Stomach (tissue), 9 donors: Measurements from ENCODE around the gene GREB1. TPM values are rescaled to one million over a fixed set of nuclear protein-coding genes. Genes with fewer than 3 reads are reported as not detected.

ENCODE experiments used
- DNase-seq, 2 donors: peaks; one replicate each; pipeline versions ENCODE4 v3.0.0 to v3.0.0-alpha.2; 2013 to 2019
- H3K27ac ChIP-seq, 5 donors: fragments of 200-600 bp in 4 of 5; sonication (generic) in 4 of 5; one replicate each; pipeline ENCODE4 v1.5.1; 2013 to 2019; ENCODE audit warnings: mild to moderate bottlenecking in 1 of 5, moderate library complexity in 1 of 5
- H3K27me3 ChIP-seq, 3 donors: fragments of 200-600 bp; sonication (generic); one replicate each; pipeline ENCODE4 v1.5.1; 2017 to 2019; ENCODE audit warnings: mixed run types in 1 of 3
- H3K36me3 ChIP-seq, 4 donors: fragments of 200-600 bp; sonication (generic); 1 replicate in 3 of 4; 2 replicates in 1 of 4; pipeline ENCODE4 v1.5.1; 2016 to 2019
- H3K4me1 ChIP-seq, 4 donors: fragments of 200-600 bp; sonication (generic); one replicate each; pipeline ENCODE4 v1.5.1; 2016 to 2019
- H3K4me3 ChIP-seq, 4 donors: fragments of 200-600 bp; sonication (generic) in 3 of 4; one replicate each; pipeline ENCODE4 v1.5.1; 2016 to 2019; ENCODE audit warnings: mild to moderate bottlenecking in 1 of 4
- H3K9me3 ChIP-seq, 4 donors: fragments of 200-600 bp; sonication (generic); one replicate each; pipeline ENCODE4 v1.5.1; 2016 to 2019
- EP300 ChIP-seq: sonication (generic); formaldehyde crosslinking; IDR thresholded peaks from one replicate; pipeline ENCODE4 v1.6.1; 2017; ENCODE audit warnings: antibody characterized with exemption
- POLR2A ChIP-seq, 4 donors: fragments of 450-650 bp; IDR thresholded peaks; one replicate each; pipeline ENCODE4 v1.6.1; 2016; ENCODE audit warnings: antibody characterized with exemption in 4 of 4, control low read depth in 2 of 4, mild to moderate bottlenecking in 1 of 4, moderate library complexity in 1 of 4
- POLR2AphosphoS5 ChIP-seq, 3 donors: sonication (generic); formaldehyde crosslinking; IDR thresholded peaks; one replicate each; pipeline ENCODE4 v1.6.1; 2016; ENCODE audit warnings: antibody characterized with exemption in 3 of 3
- WGBS, 5 donors: extraction: QIAGEN DNeasy Blood & Tissue Kit in 3 of 5; methylation state at CpG; one replicate each; pipeline versions ENCODE4 v1.1.5 to v1.1.7; 2013 to 2018; 5-methylcytosine and 5-hydroxymethylcytosine counted together
- intact Hi-C: fragments of 100-400 bp; cut with DNase I; formaldehyde crosslinking; loops from one replicate; pipeline ENCODE4 v1.15.1; 2023; ENCODE audit warnings: low total_unique reads
- polyA plus RNA-seq, 3 donors: library from polyadenylated mRNA; stranded (reverse); fragments of 200-250 nt; gene quantifications; one replicate each; pipeline ENCODE4 v1.2.3, GENCODE V29; 2013
- total RNA-seq, 5 donors: library from RNA; depleted of rRNA; stranded (reverse); fragments of >200 nt; gene quantifications; one replicate each; pipeline versions ENCODE4 v1.1.0 to v1.2.3, GENCODE V29; 2014 to 2016
- TF ChIP-seq, protein P1 (sequence below), 7 experiments: fragments of 450-650 bp in 4 of 7; fragments of 200-600 bp in 3 of 7; sonication (generic) in 3 of 7; IDR thresholded peaks; one replicate each; pipeline ENCODE4 v1.5.1; 2016 to 2019; ENCODE audit warnings: antibody characterized with exemption in 7 of 7, control low read depth in 2 of 7, mild to moderate bottlenecking in 1 of 7
- donor health status: healthy with polysubstance abuse.
- donor health status: Bipolar disorder and iron deficiency.
- donor health status: healthy.

GREB1 gene
- total and polyA plus RNA-seq, 8 donors = 0.88 to 37.9 (median 3.6) TPM

DNA sequence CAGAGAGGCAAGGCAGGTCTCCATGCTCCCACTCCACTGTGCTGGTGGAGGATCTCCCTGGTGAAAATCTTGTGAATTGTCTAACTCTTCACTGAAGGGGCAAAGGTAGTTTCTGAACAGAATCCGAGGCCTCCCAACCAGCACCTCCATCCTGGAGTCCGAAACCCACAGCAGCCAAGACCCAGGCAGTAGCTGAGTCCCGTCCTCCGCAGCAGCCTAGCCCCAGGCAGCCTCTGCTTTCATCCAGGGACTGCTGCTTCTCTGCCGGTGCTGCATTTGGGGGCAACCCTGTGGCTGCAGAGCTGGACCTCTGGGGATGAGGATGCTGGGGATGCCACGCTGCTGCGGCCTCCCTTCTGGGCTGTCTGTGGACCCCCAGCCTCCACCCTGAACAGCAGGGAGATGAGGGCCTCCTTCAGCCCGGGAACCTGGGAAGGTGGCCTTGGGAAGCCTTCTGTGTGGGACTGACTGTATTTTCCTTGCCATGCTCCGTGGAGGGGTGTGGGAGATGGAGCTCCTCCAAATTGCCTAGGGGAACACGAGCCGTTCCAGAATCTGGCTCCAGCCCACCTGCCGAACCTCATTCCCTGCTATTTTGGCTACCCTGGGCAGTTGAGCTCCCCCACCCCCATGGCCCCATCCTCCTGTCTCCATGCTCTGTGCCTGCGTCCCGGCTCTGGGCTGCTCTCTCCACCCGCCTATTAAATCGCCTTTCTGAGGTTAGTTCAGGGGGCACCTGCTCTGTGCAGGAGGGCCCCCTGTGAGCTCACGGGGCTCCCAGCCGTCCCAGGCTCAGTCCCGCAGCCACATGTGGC, 48.2 kb downstream of the GREB1 start:
- Histone ChIP-seq H3K9me3 (no peaks in the 10 kb centered on the region), H3K4me3 (no peak overlapping the region), H3K27me3 (no peaks in the 10 kb centered on the region), H3K27ac (peak overlapping the region in 3 of 5 donors; percentile 49 to 70 (median 70)), H3K4me1 (peaks cover 0 to 24% (median 16%) of the 10 kb centered on the region in 4 donors), H3K36me3 (no peaks in the 10 kb centered on the region)
- DNase-seq = no peak
- TF ChIP-seq POLR2A (IDR thresholded peaks at IDR 0.05) (no peak), POLR2AphosphoS5 (IDR thresholded peaks at IDR 0.05) (no peak), EP300 (no peak)
- TF ChIP-seq, protein P1, sequence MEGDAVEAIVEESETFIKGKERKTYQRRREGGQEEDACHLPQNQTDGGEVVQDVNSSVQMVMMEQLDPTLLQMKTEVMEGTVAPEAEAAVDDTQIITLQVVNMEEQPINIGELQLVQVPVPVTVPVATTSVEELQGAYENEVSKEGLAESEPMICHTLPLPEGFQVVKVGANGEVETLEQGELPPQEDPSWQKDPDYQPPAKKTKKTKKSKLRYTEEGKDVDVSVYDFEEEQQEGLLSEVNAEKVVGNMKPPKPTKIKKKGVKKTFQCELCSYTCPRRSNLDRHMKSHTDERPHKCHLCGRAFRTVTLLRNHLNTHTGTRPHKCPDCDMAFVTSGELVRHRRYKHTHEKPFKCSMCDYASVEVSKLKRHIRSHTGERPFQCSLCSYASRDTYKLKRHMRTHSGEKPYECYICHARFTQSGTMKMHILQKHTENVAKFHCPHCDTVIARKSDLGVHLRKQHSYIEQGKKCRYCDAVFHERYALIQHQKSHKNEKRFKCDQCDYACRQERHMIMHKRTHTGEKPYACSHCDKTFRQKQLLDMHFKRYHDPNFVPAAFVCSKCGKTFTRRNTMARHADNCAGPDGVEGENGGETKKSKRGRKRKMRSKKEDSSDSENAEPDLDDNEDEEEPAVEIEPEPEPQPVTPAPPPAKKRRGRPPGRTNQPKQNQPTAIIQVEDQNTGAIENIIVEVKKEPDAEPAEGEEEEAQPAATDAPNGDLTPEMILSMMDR (IDR thresholded peaks at IDR 0.05) = no peak
- intact Hi-C loops = loop anchor here (10.0 kb wide), 1 partner anchor 447 kb away; a partner anchor contains a TSS
- 67 to 87% (median 83%) methylated on average over 17 to 19 of the region's 19 CpGs for WGBS, 5 donors

DNA sequence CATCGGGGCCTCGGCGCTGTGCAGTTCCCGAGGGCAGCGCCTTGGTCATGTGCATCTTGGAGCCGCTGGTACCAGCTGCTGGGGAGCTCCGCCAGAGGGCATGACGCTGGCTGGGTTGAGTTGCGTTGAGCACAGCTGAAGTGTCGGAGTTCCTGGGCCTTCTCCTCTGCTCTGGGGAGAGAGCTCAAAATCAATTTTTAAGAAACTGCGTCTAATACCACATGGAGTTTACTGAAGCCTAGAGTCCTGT, 48.7 kb downstream of the GREB1 start:
- Histone ChIP-seq H3K4me3 (no peak overlapping the region), H3K9me3 (no peaks in the 10 kb centered on the region), H3K36me3 (no peaks in the 10 kb centered on the region), H3K4me1 (peaks cover 0 to 24% (median 16%) of the 10 kb centered on the region in 4 donors), H3K27ac (peak overlapping the region in 3 of 5 donors; percentile 49 to 70 (median 70)), H3K27me3 (no peaks in the 10 kb centered on the region)
- 61 to 77% (median 73%) methylated on average over 7 to 11 of the region's 11 CpGs for WGBS, 5 donors
- TF ChIP-seq EP300 (no peak), POLR2AphosphoS5 (IDR thresholded peaks at IDR 0.05) (no peak), POLR2A (IDR thresholded peaks at IDR 0.05) (no peak)
- TF ChIP-seq, protein P1 (IDR thresholded peaks at IDR 0.05) = no peak
- DNase-seq = no peak
- intact Hi-C loops = loop anchor here (10.0 kb wide), 1 partner anchor 448 kb away; a partner anchor contains a TSS

DNA sequence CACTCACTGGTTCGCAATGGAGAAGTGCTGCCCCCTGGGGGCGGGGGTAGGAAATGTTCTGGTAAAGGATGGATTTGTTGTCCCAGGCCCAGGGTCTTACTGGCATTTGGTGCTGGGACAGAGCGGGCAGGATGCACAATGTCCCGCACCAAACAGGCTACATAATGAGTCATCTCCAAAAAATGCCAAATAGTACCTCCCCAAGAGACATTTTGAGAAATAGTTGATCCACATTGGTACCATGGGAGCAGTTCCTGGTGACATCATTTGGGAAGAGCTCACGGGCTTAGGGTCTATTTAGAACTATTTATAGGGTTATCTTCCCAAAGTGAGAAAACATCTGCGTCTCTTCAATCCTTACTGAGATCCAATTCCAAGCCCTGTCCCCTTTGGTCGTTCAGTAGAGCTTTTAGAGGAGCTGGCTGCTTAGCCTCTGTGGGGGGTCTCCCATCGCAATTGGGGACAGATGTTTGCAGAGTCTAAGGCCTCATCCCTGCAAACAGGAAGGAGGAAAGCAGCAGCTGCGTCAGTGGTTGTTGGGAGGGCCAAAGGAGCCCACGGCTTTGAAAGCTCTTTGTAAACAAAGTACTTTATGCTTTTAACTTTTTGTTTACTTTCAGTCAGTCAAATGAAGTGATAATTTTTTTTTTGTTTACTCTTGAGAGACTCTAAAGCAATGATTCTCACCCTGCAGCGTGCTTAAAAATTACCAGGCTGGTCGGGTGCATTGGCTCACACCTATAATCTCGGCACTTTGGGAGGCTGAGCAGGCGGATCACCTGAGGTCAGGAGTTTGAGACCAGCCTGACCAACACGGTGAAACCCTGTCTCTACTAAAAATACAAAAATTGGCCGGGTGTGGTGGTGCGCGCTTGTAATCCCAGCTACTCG, 49.3 kb downstream of the GREB1 start:
- Histone ChIP-seq H3K27ac (peak overlapping the region in 4 of 5 donors; percentile 37 to 70 (median 60)), H3K9me3 (no peaks in the 10 kb centered on the region), H3K27me3 (no peaks in the 10 kb centered on the region), H3K4me3 (no peak overlapping the region), H3K4me1 (peaks cover 0 to 24% (median 16%) of the 10 kb centered on the region in 4 donors), H3K36me3 (no peaks in the 10 kb centered on the region)
- DNase-seq = peak; percentile 70 to 79
- intact Hi-C loops = loop anchor here (10.0 kb wide), 1 partner anchor 448 kb away; a partner anchor contains a TSS
- WGBS, 5 donors = 23 to 33% (median 28%) methylated on average over 19 of the region's 19 CpGs
- no peak for TF ChIP-seq EP300
- TF ChIP-seq POLR2AphosphoS5 (IDR thresholded peaks at IDR 0.05) = peak in 1 of 3 donors; percentile 38
- no peak for TF ChIP-seq POLR2A (IDR thresholded peaks at IDR 0.05)
- TF ChIP-seq, protein P1 (IDR thresholded peaks at IDR 0.05) = peak in 5 of 7 experiments; percentile 53 to 81 (median 75)

DNA sequence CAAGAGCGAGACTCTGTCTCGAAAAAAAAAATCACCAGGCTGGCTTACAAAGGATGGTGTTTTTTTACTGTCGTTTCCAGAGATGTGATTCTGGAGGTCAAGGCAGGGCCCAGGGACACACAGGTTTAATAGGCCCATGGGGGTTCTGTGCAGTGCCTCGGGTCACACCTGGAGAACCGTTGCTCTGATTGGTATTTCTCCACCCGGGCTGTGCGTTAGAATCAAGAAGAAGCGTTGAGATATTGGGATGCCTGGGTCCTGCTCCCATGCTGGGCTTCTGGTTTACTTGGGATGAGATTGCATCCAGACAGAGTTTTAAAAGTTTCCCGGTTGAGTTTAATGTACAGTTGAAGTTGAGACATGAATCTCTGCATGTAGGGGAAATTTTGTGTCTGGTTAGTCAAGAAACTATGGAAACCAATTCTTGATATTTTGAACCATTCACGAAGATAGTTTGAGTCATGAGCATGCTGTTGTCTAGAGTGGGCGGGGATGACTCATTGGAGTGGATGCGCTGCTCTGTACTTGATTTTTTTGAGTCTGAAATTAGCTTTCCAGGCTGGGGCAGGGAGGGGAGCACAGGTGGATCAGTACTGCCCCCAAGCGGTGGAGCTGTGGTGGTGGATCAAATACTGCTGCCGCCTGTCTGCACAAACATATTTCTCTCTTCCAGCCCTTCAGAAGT, 50.1 kb downstream of the GREB1 start:
- 47 to 52% (median 50%) methylated on average over 14 of the region's 14 CpGs for WGBS, 5 donors
- DNase-seq = peak; percentile 71 to 90
- H3K36me3 ChIP-seq = no peaks in the 10 kb centered on the region
- intact Hi-C loops = loop anchor here (10.0 kb wide), 1 partner anchor 449 kb away; a partner anchor contains a TSS
- H3K27me3 ChIP-seq = no peaks in the 10 kb centered on the region
- no peaks in the 10 kb centered on the region for H3K9me3 ChIP-seq
- H3K4me3 ChIP-seq = no peak overlapping the region
- H3K4me1 ChIP-seq = peaks cover 0 to 24% (median 16%) of the 10 kb centered on the region in 4 donors
- peak overlapping the region in 4 of 5 donors; percentile 31 to 70 (median 60) for H3K27ac ChIP-seq
- TF ChIP-seq POLR2AphosphoS5 (IDR thresholded peaks at IDR 0.05) (peak in 1 of 3 donors; percentile 49), POLR2A (IDR thresholded peaks at IDR 0.05) (no peak)
- TF ChIP-seq, protein P1 (IDR thresholded peaks at IDR 0.05) = peak in 6 of 7 experiments; percentile 22 to 83 (median 78)
